Activated naive CD8-positive, alpha-beta T cell treated with anti-CD3 and anti-CD28 coated beads, Interleukin-2, amount 50 U/mL, for 24 hours (primary cell): Measurements from ENCODE around the gene MREG.

Source experiments
- ATAC-seq: fragments of 150-1000 bp; cut with Tn5 transposase; one replicate; pipeline ENCODE4 v1.10.0; 2021
- DNase-seq: peaks from one replicate; pipeline ENCODE4 v3.0.0; 2021
- H3K27ac Mint-ChIP-seq: one replicate; pipeline ENCODE4 v1.8.0; 2021; ENCODE audit warnings: mild to moderate bottlenecking, mixed read lengths
- H3K27me3 Mint-ChIP-seq: one replicate; pipeline ENCODE4 v1.8.0; 2021; ENCODE audit warnings: mixed read lengths
- H3K36me3 Mint-ChIP-seq: one replicate; pipeline ENCODE4 v1.8.0; 2021; ENCODE audit warnings: low read depth, mixed read lengths
- H3K4me1 Mint-ChIP-seq: one replicate; pipeline ENCODE4 v1.8.0; 2021; ENCODE audit warnings: mixed read lengths
- H3K4me3 Mint-ChIP-seq: one replicate; pipeline ENCODE4 v1.8.0; 2021; ENCODE audit warnings: mild to moderate bottlenecking, moderate library complexity, mixed read lengths
- H3K9me3 Mint-ChIP-seq: one replicate; pipeline ENCODE4 v1.8.0; 2021; ENCODE audit warnings: mixed read lengths

Gene MREG

DNA sequence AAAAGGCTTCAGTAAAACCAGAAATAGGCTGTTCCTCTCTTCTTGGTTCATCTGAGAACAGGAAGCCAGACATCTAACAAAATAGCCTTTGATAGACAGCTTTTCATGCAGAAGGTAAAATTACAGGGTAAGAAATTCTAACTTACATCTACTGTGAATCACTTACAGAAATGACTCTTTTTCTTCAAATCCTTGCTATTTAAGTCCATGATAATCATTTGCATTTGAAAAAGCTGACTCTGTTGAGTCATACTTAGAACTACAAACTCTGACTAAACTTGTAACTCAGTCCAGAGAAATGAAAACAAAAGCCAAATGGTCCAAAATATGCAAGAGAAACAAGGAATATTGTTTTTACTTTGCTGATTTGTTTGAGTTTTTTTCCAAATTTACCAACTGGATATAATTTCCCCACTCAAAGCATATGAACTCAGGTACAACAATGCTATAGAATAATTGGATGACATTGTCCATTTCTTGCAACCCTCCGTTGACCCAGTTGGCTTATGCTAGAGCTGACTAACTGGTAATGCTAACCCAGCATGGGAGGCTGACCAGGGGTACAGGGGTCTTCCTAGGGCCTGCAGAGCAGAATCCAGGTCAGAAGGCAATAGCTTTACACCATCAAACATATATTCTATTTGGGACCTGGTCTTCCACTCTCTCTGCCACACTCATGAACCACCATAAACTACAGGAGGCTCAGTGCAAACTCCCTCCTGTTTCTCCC, 18.8 kb upstream of the MREG start:
- H3K4me1 Mint-ChIP-seq = peaks cover 41% of the 10 kb centered on the region
- ATAC-seq (peak; percentile 83), DNase-seq (no peak)
- peaks cover 10% of the 10 kb centered on the region for H3K36me3 Mint-ChIP-seq
- H3K4me3 Mint-ChIP-seq = peak overlapping the region; percentile 60
- H3K27me3 Mint-ChIP-seq = no peaks in the 10 kb centered on the region
- H3K9me3 Mint-ChIP-seq = no peaks in the 10 kb centered on the region
- H3K27ac Mint-ChIP-seq = peak overlapping the region; percentile 88

DNA sequence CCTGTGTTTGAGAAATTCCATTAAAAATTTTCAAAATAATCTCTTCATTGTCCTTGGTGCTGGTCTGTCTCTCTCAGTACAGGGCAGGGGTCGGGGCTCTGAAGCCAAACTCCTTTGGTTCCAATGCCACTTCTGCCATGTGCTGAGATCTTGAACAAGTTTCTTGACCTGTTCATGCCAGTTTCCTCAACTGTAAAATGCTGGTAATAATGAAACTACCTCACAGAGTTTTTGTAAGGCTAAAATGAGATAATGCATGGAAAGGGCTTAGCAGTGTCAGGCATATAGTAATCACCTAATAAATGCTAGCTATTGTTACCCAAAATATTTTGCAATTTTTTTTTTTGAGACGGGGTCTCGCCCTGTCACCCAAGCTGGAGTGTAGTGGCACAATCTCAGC, 16.9 kb upstream of the MREG start:
- ATAC-seq (no peak), DNase-seq (no peak)
- no peaks in the 10 kb centered on the region for H3K27me3 Mint-ChIP-seq
- H3K27ac Mint-ChIP-seq = no peak overlapping the region
- H3K4me3 Mint-ChIP-seq = no peak overlapping the region
- no peaks in the 10 kb centered on the region for H3K9me3 Mint-ChIP-seq
- H3K4me1 Mint-ChIP-seq = peaks cover 41% of the 10 kb centered on the region
- peaks cover 10% of the 10 kb centered on the region for H3K36me3 Mint-ChIP-seq

DNA sequence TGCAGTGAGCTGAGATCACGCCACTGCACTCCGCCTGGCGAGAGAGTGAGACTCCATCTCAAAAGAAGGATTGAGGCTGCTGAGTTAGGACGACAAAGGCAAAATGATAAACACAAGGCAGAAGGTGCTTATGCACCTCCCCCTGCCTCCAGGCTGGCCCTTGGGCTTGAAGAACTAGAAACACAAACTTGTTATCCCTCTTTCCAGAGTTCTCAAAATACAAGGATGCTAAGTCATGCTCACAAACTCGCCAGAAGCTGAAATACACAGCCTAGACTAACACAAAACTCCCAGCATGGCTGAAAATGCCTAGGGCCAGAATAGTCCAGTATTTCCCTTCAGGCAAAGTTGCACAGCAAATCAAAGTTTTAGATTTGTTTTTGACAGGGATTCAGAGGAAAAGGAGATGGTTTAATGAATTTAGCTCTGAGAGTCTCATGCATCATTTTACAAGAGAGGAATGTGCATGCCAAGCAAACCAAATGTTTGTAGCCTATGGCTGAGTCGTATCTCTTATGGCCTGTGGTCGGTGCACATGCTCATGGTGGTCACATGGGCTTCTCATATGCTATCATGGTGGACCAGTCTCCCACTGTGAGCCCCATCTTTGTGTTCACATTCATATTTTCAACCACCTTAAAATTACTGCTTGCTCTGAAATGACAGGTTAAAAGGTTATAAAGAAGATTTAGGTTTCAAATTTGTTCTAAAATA, 16.2 kb upstream of the MREG start:
- Mint-ChIP-seq H3K27me3 (no peaks in the 10 kb centered on the region), H3K4me3 (no peak overlapping the region), H3K4me1 (peaks cover 41% of the 10 kb centered on the region), H3K27ac (no peak overlapping the region), H3K36me3 (peaks cover 10% of the 10 kb centered on the region), H3K9me3 (no peaks in the 10 kb centered on the region)
- DNase-seq = no peak
- peak; percentile 40 for ATAC-seq

DNA sequence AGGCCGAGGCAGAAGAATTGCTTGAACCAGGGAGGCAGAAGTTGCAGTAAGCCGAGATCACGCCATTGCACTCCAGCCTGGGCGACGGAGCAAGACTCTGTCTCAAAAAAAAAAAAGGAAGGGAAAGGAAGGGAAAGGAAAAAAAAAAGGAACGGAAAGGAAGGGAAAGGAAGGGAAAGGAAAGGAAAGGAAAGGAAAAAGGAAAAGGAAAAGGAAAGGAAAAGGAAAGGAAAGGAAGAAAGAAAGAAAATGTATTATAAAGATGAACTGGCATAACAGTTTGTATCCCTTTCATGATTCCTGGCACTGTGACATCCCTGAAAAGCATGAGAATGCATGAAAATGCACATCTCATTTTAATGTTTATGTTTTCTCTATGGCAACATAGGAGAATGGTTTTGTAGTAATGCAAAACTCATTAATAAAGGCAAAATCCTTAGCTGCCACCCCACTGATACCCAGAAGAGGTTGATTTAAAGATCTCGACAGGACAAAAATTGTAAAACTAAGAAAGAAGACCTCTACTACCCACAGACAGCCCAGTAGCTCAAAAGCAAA, 11.5 kb upstream of the MREG start:
- ATAC-seq (no peak), DNase-seq (no peak)
- Mint-ChIP-seq H3K27ac (no peak overlapping the region), H3K27me3 (no peaks in the 10 kb centered on the region), H3K36me3 (peaks cover 6% of the 10 kb centered on the region), H3K4me1 (peaks cover 5% of the 10 kb centered on the region), H3K9me3 (no peaks in the 10 kb centered on the region), H3K4me3 (no peak overlapping the region)

DNA sequence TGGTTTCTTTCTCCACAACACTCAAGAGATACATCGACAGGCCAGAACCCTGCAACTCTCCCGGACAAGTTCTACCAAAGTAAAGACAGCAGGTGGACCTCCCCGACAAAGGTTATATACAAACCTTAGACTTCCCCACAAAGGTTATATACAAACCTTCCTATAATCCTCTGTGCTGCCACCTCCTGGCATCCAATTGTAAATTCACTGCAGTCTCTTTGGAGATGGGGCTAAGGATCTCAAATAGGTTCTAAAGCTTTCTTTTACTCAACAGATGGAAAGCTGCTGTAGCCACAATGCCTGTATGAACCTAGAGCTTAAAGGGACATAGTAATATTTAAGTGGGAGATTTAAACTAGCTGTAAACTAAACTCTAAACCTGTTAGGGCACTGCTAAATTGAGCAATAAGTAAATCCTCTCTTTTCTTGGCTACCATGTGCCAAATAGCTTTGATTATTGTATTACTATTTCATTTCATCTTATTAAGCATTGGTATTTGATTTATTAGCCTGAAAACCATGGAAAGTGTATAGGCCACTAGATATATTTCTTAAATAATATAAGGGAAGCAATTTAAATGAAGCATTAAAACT, 9.8 kb upstream of the MREG start:
- no peaks in the 10 kb centered on the region for H3K36me3 Mint-ChIP-seq
- no peaks in the 10 kb centered on the region for H3K27me3 Mint-ChIP-seq
- peak; percentile 75 for ATAC-seq
- H3K27ac Mint-ChIP-seq = no peak overlapping the region
- DNase-seq = peak; percentile 62
- peaks cover 5% of the 10 kb centered on the region for H3K4me1 Mint-ChIP-seq
- H3K9me3 Mint-ChIP-seq = no peaks in the 10 kb centered on the region
- H3K4me3 Mint-ChIP-seq = no peak overlapping the region

DNA sequence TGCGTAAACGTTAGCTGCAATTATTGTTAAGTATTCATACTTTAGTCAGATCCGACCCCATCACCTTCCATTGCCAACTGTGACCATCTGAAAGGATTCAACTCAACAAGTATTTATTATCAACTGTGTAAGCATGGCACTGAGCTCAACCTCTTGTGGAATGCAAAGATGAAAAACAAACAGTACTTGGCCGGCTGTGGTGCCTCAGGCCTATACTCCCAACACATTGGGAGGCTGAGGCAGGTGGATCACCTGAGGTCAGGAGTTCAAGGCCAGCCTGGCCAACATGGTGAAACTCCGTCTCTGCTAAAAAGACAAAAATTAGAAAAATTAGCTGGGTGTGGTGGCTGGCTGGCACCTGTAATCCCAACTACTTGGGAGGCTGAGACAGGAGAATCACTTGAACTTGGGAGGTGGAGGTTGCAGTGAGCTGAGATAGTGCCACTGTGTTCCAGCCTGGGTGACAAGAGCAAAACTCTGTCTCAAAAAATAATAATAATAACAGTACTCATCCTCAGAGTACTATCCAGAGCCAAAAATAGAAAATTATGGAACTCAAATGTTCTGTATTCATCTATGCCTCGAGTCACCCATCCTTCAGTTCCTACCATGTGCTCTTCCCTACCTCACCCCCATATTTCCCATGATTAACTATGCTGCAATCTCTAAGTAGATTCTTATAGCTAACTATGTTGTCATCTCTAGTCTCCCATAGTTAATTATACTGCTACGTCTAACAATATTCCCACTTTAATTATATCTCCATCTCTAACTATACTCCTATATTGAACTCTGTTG, 8.6 kb upstream of the MREG start:
- ATAC-seq (no peak), DNase-seq (no peak)
- Mint-ChIP-seq H3K4me3 (no peak overlapping the region), H3K27ac (no peak overlapping the region), H3K36me3 (no peaks in the 10 kb centered on the region), H3K4me1 (peaks cover 15% of the 10 kb centered on the region), H3K27me3 (no peaks in the 10 kb centered on the region), H3K9me3 (no peaks in the 10 kb centered on the region)

DNA sequence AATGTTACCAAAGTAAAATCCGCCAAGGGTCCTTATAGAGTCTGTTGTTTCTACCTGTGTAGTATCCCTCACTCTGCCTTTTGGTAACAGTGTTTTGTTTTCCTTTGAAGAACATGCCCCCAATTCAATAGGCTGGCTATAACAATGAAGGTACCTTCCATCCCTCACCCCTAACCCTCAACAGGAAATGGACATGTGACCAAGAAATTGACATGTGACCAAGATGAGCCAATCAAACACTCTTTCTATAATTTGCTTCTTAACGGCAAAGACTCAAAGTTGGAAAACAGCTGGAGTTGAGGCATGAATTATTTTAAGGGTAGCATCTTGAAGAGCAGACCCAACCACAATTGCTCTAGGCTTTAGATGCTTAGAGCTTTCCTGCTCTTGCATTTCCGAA, 5.4 kb upstream of the MREG start:
- ATAC-seq = no peak
- Mint-ChIP-seq H3K36me3 (no peaks in the 10 kb centered on the region), H3K27ac (no peak overlapping the region), H3K4me3 (no peak overlapping the region), H3K27me3 (no peaks in the 10 kb centered on the region), H3K9me3 (no peaks in the 10 kb centered on the region), H3K4me1 (peaks cover 42% of the 10 kb centered on the region)
- no peak for DNase-seq

DNA sequence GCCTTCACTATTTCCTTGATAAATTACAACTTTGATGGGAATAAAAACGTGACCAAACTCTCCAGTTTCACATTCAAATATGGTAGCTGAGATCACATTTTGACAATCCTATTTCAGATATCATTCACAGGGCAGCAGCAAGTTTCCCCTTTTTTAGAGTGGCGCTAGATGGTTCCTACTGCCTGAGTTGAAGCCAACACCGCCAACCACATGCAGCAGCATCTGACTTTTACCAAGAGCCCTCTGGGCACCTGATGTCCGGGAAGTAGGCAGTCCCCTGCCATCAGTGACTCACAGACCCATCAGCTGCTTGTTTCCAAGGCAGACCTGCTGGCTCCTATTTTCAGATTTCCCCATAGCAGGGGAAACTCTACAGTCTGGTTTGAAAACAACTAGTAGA, 4.0 kb upstream of the MREG start:
- peaks cover 49% of the 10 kb centered on the region for H3K4me1 Mint-ChIP-seq

DNA sequence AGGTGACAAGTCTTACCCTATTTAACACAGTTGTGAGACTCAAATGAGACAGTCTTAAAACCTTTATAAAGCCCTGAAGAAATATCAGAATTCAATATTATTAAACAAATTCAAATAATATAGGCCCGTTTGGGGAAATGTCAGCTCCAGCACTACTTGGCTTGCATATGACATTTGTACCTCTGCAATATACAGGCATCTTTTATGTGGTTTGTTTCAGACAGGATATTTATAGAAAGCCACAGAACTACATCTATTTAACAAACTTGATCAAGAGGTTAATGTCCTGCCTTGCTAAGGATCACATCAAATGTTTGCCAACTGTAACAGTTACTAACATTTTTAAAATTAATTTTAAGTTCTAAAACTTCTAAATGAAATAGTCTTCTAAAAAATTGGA, 3.2 kb upstream of the MREG start:
- no peak for DNase-seq
- peaks cover 54% of the 10 kb centered on the region for H3K4me1 Mint-ChIP-seq
- ATAC-seq = no peak
- H3K27ac Mint-ChIP-seq = peak overlapping the region; percentile 82
- no peaks in the 10 kb centered on the region for H3K9me3 Mint-ChIP-seq
- H3K27me3 Mint-ChIP-seq = no peaks in the 10 kb centered on the region
- no peaks in the 10 kb centered on the region for H3K36me3 Mint-ChIP-seq
- H3K4me3 Mint-ChIP-seq = peak overlapping the region; percentile 46

More for the DNA sequence above, 4.0 kb upstream of the MREG start:
- ATAC-seq = peak; percentile 60
- peak; percentile 41 for DNase-seq
- Mint-ChIP-seq H3K27ac (peak overlapping the region; percentile 75), H3K36me3 (no peaks in the 10 kb centered on the region), H3K27me3 (no peaks in the 10 kb centered on the region), H3K9me3 (no peaks in the 10 kb centered on the region), H3K4me3 (no peak overlapping the region)

DNA sequence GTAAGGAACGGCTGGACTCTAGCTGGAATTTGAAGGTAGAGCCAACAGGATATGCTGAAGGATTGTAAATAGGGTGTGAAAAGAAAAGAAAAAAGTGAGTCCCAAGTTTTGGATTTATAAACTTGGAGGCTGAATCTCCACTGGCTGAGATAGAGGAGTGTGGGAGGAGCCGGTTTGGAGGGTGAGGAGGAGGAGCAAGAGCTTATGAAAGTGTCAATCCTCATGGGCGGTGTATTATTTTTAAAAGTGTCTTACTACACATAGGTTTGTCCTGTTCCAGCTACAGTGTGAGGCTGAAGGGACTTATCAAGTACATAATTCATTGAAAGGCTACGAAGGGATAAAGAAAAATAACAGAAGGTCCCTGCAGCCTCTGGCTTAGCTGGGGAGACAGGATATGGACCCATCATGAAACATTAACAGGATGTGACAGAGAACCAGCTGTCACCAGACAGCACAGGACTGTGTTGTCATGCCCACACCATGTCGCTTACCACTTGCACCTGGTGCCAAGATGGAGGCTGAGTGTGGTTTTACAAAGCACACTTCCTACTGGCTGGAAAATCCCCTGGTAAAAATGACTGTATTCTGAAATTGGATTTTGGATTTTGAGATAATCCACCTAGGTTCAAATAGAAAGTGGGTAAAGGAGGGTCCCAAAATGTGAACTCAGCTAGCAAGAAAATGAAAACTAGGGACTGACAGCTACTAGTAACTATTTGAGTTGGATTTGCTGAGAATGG, 2.5 kb upstream of the MREG start:
- H3K9me3 Mint-ChIP-seq = no peaks in the 10 kb centered on the region
- DNase-seq (peak; percentile 48), ATAC-seq (peak; percentile 82)
- H3K27me3 Mint-ChIP-seq = no peaks in the 10 kb centered on the region
- H3K27ac Mint-ChIP-seq = peak overlapping the region; percentile 82
- peak overlapping the region; percentile 48 for H3K4me3 Mint-ChIP-seq
- no peaks in the 10 kb centered on the region for H3K36me3 Mint-ChIP-seq
- H3K4me1 Mint-ChIP-seq = peaks cover 56% of the 10 kb centered on the region

DNA sequence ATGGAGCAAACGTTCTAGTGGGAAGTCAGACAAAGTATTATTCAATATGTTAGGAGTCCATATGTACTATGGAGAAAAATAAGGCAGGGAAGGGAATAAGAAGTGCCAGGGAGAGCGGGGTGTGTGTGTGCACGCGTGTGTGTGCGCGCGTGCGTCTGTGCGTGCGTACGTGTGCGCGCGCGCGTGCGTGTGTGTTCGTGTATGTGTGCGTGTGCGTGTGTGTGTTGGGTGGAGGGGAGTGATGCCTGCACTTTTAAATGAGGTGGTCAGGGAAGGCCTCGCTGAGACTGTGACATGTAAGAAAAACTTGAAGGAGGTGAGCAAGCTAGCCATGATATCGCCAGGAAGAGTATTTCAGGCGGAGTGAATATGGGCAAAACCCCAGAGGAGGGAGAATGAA, 1.6 kb upstream of the MREG start:
- no peaks in the 10 kb centered on the region for H3K36me3 Mint-ChIP-seq
- no peaks in the 10 kb centered on the region for H3K9me3 Mint-ChIP-seq
- no peak overlapping the region for H3K27ac Mint-ChIP-seq
- DNase-seq (no peak), ATAC-seq (no peak)
- no peak overlapping the region for H3K4me3 Mint-ChIP-seq
- peaks cover 56% of the 10 kb centered on the region for H3K4me1 Mint-ChIP-seq
- H3K27me3 Mint-ChIP-seq = no peaks in the 10 kb centered on the region

DNA sequence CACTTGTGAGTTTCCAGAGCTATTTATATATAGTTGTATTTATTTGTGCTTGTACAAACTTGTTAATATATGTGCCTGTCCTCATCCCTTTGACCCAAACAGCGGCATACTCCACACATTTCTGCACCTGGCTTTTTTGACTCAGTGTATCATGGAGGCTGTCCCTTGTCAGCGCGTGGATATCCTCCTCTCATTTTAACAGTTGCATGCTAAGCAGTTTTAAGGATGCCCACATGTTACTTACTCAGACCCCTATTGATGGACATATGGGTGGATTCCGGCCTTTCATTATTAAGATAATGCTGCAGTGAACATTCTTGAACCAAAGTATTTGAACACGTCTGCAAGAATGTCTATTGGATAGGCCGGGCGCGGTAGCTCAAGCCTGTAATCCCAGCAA, 655 bp upstream of the MREG start:
- Mint-ChIP-seq H3K27ac (no peak overlapping the region), H3K9me3 (no peaks in the 10 kb centered on the region)
- ATAC-seq = no peak

DNA sequence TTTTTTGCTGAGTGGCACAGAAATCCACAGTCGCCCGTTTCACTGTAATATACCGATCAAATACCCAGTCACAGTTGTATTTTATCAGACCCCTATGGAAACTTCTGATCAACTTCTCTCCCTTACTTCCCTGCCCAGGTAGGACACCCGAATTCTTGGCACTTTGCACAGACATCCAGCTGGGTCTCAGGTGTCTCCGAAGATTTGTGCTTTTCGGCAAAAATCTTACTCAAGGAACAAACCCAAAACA, 596 bp downstream of the MREG start:
- DNase-seq = no peak

More for the DNA sequence above, 655 bp upstream of the MREG start:
- Mint-ChIP-seq H3K4me1 (peaks cover 60% of the 10 kb centered on the region), H3K36me3 (no peaks in the 10 kb centered on the region), H3K4me3 (peak overlapping the region; percentile 9), H3K27me3 (no peaks in the 10 kb centered on the region)
- no peak for DNase-seq

More for the DNA sequence above, 596 bp downstream of the MREG start:
- Mint-ChIP-seq H3K4me3 (peak overlapping the region; percentile 89), H3K36me3 (no peaks in the 10 kb centered on the region), H3K27ac (peak overlapping the region; percentile 70), H3K27me3 (no peaks in the 10 kb centered on the region), H3K9me3 (no peaks in the 10 kb centered on the region), H3K4me1 (peaks cover 57% of the 10 kb centered on the region)
- no peak for ATAC-seq
